Prostate gland (tissue), 2 donors: Measurements from ENCODE around the gene PAGE5. TPM values are rescaled to one million over a fixed set of nuclear protein-coding genes. Genes with fewer than 3 reads are reported as not detected.

Source experiments
- DNase-seq: peaks from one replicate; pipeline ENCODE4 v3.0.0-alpha.2; 2019; ENCODE audit warnings: low spot score
- H3K27ac ChIP-seq, 2 donors: fragments of 200-600 bp; sonication (generic); 2 replicates each; pipeline ENCODE4 v1.5.1; 2017 to 2019
- H3K27me3 ChIP-seq: fragments of 200-600 bp; sonication (generic); replicated peaks from 2 replicates; pipeline ENCODE4 v1.5.1; 2019; ENCODE audit not compliant: insufficient read depth
- H3K36me3 ChIP-seq, 2 donors: fragments of 200-600 bp; sonication (generic); 1 replicate in 1 of 2; 2 replicates in 1 of 2; pipeline versions ENCODE4 v1.5.1 to v1.8.1; 2017 to 2019
- H3K4me1 ChIP-seq: fragments of 200-600 bp; sonication (generic); replicated peaks from 2 replicates; pipeline ENCODE4 v1.5.1; 2019
- H3K4me3 ChIP-seq, 2 donors: fragments of 200-600 bp; sonication (generic); 2 replicates each; pipeline ENCODE4 v1.5.1; 2017 to 2019
- H3K9me3 ChIP-seq: fragments of 200-600 bp; sonication (generic); 2 replicates; pipeline ENCODE4 v1.5.1; 2017
- CTCF ChIP-seq, 4 experiments: fragments of 200-600 bp in 2 of 4; fragments of 450-650 bp in 2 of 4; sonication (generic) in 2 of 4; IDR thresholded peaks; 1 replicate in 3 of 4; 2 replicates in 1 of 4; pipeline ENCODE4 v1.5.1; 2016 to 2019; ENCODE audit warnings: antibody characterized with exemption in 4 of 4, mild to moderate bottlenecking in 2 of 4, moderate library complexity in 2 of 4
- POLR2A ChIP-seq: fragments of 450-650 bp; IDR thresholded peaks from one replicate; pipeline ENCODE4 v1.6.1; 2016; ENCODE audit warnings: antibody characterized with exemption, mild to moderate bottlenecking
- POLR2AphosphoS5 ChIP-seq: sonication (generic); formaldehyde crosslinking; IDR thresholded peaks from one replicate; pipeline ENCODE4 v1.6.1; 2017; ENCODE audit warnings: antibody characterized with exemption
- WGBS: methylation state at CpG from one replicate; pipeline ENCODE4 v1.1.5; 2018; 5-methylcytosine and 5-hydroxymethylcytosine counted together
- intact Hi-C: fragments of 100-400 bp; cut with DNase I; formaldehyde crosslinking; loops from one replicate; pipeline ENCODE4 v1.14.2; 2022
- total RNA-seq, 2 donors: library from RNA; depleted of rRNA; stranded (reverse); fragments of >200 nt; gene quantifications; one replicate each; pipeline ENCODE4 v1.1.0, GENCODE V29; 2016

Gene PAGE5
- total RNA-seq, 2 donors from 2014 or later = 11.1 TPM; not detected in 1

GRCh38 chrX:55210931-55211677, 9.0 kb upstream of the PAGE5 start:
- H3K4me1 ChIP-seq = no peaks in the 10 kb centered on the region
- H3K27me3 ChIP-seq = no peaks in the 10 kb centered on the region
- intact Hi-C loops = no loop called here
- WGBS = 71% methylated on average over 10 of the region's 13 CpGs
- DNase-seq = no peak
- no peaks in the 10 kb centered on the region for H3K36me3 ChIP-seq
- H3K27ac ChIP-seq = no peak overlapping the region
- TF ChIP-seq CTCF (IDR thresholded peaks at IDR 0.05) (no peak), POLR2A (no peak), POLR2AphosphoS5 (no peak)
- H3K9me3 ChIP-seq = no peaks in the 10 kb centered on the region
- no peak overlapping the region for H3K4me3 ChIP-seq

- no peaks in the 10 kb centered on the region for H3K36me3 ChIP-seq
- H3K27ac ChIP-seq = no peak overlapping the region
- intact Hi-C loops = no loop called here
- no peaks in the 10 kb centered on the region for H3K4me1 ChIP-seq
- no peaks in the 10 kb centered on the region for H3K9me3 ChIP-seq
- TF ChIP-seq POLR2A (no peak), CTCF (IDR thresholded peaks at IDR 0.05) (no peak), POLR2AphosphoS5 (no peak)
- no peak for DNase-seq
- no peaks in the 10 kb centered on the region for H3K27me3 ChIP-seq
- H3K4me3 ChIP-seq = no peak overlapping the region
- WGBS = 68% methylated on average over 3 of the region's 3 CpGs
Observed at GRCh38 chrX:55213381-55213780, 6.8 kb upstream of the PAGE5 start.

GRCh38 chrX:55240788-55241340, 20.7 kb downstream of the PAGE5 start:
- 56% methylated on average over 5 of the region's 6 CpGs for WGBS
- H3K27ac ChIP-seq = no peak overlapping the region
- intact Hi-C loops = no loop called here

GRCh38 chrX:55253528-55253927, 33.4 kb downstream of the PAGE5 start:
- no peaks in the 10 kb centered on the region for H3K9me3 ChIP-seq
- no peaks in the 10 kb centered on the region for H3K27me3 ChIP-seq
- TF ChIP-seq POLR2AphosphoS5 (no peak), CTCF (IDR thresholded peaks at IDR 0.05) (no peak), POLR2A (no peak)
- intact Hi-C loops = no loop called here
- H3K36me3 ChIP-seq = no peaks in the 10 kb centered on the region
- no peak overlapping the region for H3K27ac ChIP-seq
- no peak overlapping the region for H3K4me3 ChIP-seq
- H3K4me1 ChIP-seq = no peaks in the 10 kb centered on the region
- no peak for DNase-seq

More at GRCh38 chrX:55240788-55241340, 20.7 kb downstream of the PAGE5 start:
- no peaks in the 10 kb centered on the region for H3K36me3 ChIP-seq
- H3K4me1 ChIP-seq = no peaks in the 10 kb centered on the region
- no peaks in the 10 kb centered on the region for H3K27me3 ChIP-seq
- TF ChIP-seq POLR2AphosphoS5 (no peak), POLR2A (no peak), CTCF (IDR thresholded peaks at IDR 0.05) (no peak)
- no peak overlapping the region for H3K4me3 ChIP-seq
- DNase-seq = no peak
- H3K9me3 ChIP-seq = no peaks in the 10 kb centered on the region

GRCh38 chrX:55260806-55261205, 40.7 kb downstream of the PAGE5 start:
- no peak for TF ChIP-seq POLR2A
- no peak for TF ChIP-seq CTCF (IDR thresholded peaks at IDR 0.05)
- no peak for TF ChIP-seq POLR2AphosphoS5
- no peaks in the 10 kb centered on the region for H3K36me3 ChIP-seq
- 94% methylated on average over 2 of the region's 2 CpGs for WGBS
- H3K9me3 ChIP-seq = no peaks in the 10 kb centered on the region
- H3K27ac ChIP-seq = no peak overlapping the region
- no peaks in the 10 kb centered on the region for H3K4me1 ChIP-seq
- no peak overlapping the region for H3K4me3 ChIP-seq
- DNase-seq = no peak
- intact Hi-C loops = no loop called here
- H3K27me3 ChIP-seq = no peaks in the 10 kb centered on the region
